Hippocampal formation (tissue), 2 donors: Measurements from ENCODE around the gene CREBRF.
"Not testable (repeated sequence)": the region's sequence is repeated elsewhere in the genome, so short reads cannot be mapped to it uniquely, and the experiment has no call there.

Source experiments
- DNase-seq, 2 donors: peaks; one replicate each; lab custom pipeline; 2025; lab: John Stamatoyannopoulos, UW

The CREBRF gene

GRCh38 chr5:173035904-173036707 lies 20.0 kb upstream of the CREBRF start:
- DNase-seq: no peak

GRCh38 chr5:173039188-173039587 lies 17.0 kb upstream of the CREBRF start:
- no peak for DNase-seq

- DNase-seq: no peak
These were observed 16.2 kb upstream of the CREBRF start for GRCh38 chr5:173039964-173040363.

GRCh38 chr5:173041881-173042762 lies 14.0 kb upstream of the CREBRF start:
- DNase-seq: no peak

- no peak for DNase-seq
These were observed 13.4 kb upstream of the CREBRF start for GRCh38 chr5:173042763-173043107.

GRCh38 chr5:173045474-173045873 lies 10.7 kb upstream of the CREBRF start:
- DNase-seq: no peak

- not testable (repeated sequence) for DNase-seq
These were observed 8.9 kb upstream of the CREBRF start for GRCh38 chr5:173047096-173047837.

- no peak for DNase-seq
These were observed 8.4 kb upstream of the CREBRF start for GRCh38 chr5:173047838-173048105.

- no peak for DNase-seq
These were observed 5.4 kb upstream of the CREBRF start for GRCh38 chr5:173050791-173051190.

- DNase-seq: no peak
These were observed 4.4 kb upstream of the CREBRF start for GRCh38 chr5:173051746-173052145.

GRCh38 chr5:173053041-173053440 lies 3.1 kb upstream of the CREBRF start:
- DNase-seq: no peak

GRCh38 chr5:173055042-173055721 lies 970 bp upstream of the CREBRF start:
- DNase-seq: no peak

- DNase-seq: no peak
These were observed 500 bp upstream of the CREBRF start for GRCh38 chr5:173055722-173055982.

- peak; percentile 74 to 89 for DNase-seq
These were observed 570 bp downstream of the CREBRF start for GRCh38 chr5:173056783-173057061.

- DNase-seq: peak; percentile 93 to 99
These were observed 1.1 kb downstream of the CREBRF start for GRCh38 chr5:173057062-173057924.

GRCh38 chr5:173062141-173062540 lies 6.0 kb downstream of the CREBRF start:
- DNase-seq: no peak

GRCh38 chr5:173065155-173065554 lies 9.0 kb downstream of the CREBRF start:
- no peak for DNase-seq

- no peak for DNase-seq
These were observed 13.5 kb downstream of the CREBRF start for GRCh38 chr5:173069671-173070070.

GRCh38 chr5:173075137-173075843 lies 19.1 kb downstream of the CREBRF start:
- DNase-seq: no peak

- DNase-seq: no peak
These were observed 19.8 kb downstream of the CREBRF start for GRCh38 chr5:173075970-173076369.

- DNase-seq: not testable (repeated sequence)
These were observed 20.3 kb downstream of the CREBRF start for GRCh38 chr5:173076471-173076870.
